HFF-Myc (cell line): ENCODE data around the gene EBF4.

Source experiments
- DNase-seq: peaks from one replicate; pipeline ENCODE4 v3.0.0-alpha.2; 2011; ENCODE audit warnings: low read depth; ENCODE audit errors: extremely low read depth
- H3K4me3 ChIP-seq: replicated peaks from 2 replicates; pipeline ENCODE4 v1.5.1; 2011; ENCODE audit warnings: low read depth, mild to moderate bottlenecking, control low read depth, low read length
- TF ChIP-seq, protein P1 (sequence below): IDR thresholded peaks from 2 replicates; pipeline ENCODE4 v1.5.1; 2012; ENCODE audit warnings: mild to moderate bottlenecking, low read depth, low read length, control low read depth; ENCODE audit errors: missing control alignments

Gene EBF4

DNA sequence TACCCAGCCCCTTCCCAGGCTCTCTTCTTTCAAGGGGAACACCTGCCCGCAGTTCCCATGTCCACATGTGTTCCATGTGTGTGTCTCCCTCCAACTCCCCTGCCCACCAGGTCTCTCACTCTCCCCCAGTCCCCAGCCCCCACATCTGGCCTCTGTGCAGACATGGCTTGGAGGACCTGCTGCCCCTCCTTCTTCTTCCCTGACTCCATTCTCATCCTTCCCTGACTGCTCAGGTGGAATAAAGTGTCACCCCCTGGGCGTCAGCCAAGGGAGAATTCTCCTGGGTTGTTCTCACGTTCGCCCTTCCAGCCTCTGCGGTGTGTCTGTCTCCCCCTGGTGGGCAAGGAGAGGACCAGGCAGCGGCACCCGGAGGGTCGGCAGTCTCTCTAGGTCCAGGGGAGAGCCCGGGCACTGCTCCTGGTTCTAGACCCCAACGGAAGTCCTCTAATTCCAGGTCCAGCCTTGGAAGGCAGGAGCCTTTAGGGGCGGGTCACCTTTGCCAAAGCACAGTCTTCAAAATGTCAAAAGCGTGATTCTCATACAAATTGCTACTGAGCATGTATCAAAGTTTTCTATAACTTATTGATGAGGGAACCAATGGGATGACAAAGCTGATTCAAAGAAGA lies 50.5 kb downstream of the EBF4 start:
- TF ChIP-seq, protein P1, sequence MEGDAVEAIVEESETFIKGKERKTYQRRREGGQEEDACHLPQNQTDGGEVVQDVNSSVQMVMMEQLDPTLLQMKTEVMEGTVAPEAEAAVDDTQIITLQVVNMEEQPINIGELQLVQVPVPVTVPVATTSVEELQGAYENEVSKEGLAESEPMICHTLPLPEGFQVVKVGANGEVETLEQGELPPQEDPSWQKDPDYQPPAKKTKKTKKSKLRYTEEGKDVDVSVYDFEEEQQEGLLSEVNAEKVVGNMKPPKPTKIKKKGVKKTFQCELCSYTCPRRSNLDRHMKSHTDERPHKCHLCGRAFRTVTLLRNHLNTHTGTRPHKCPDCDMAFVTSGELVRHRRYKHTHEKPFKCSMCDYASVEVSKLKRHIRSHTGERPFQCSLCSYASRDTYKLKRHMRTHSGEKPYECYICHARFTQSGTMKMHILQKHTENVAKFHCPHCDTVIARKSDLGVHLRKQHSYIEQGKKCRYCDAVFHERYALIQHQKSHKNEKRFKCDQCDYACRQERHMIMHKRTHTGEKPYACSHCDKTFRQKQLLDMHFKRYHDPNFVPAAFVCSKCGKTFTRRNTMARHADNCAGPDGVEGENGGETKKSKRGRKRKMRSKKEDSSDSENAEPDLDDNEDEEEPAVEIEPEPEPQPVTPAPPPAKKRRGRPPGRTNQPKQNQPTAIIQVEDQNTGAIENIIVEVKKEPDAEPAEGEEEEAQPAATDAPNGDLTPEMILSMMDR = peak; percentile 95
- peak; percentile 32 for DNase-seq
- no peak overlapping the region for H3K4me3 ChIP-seq

DNA sequence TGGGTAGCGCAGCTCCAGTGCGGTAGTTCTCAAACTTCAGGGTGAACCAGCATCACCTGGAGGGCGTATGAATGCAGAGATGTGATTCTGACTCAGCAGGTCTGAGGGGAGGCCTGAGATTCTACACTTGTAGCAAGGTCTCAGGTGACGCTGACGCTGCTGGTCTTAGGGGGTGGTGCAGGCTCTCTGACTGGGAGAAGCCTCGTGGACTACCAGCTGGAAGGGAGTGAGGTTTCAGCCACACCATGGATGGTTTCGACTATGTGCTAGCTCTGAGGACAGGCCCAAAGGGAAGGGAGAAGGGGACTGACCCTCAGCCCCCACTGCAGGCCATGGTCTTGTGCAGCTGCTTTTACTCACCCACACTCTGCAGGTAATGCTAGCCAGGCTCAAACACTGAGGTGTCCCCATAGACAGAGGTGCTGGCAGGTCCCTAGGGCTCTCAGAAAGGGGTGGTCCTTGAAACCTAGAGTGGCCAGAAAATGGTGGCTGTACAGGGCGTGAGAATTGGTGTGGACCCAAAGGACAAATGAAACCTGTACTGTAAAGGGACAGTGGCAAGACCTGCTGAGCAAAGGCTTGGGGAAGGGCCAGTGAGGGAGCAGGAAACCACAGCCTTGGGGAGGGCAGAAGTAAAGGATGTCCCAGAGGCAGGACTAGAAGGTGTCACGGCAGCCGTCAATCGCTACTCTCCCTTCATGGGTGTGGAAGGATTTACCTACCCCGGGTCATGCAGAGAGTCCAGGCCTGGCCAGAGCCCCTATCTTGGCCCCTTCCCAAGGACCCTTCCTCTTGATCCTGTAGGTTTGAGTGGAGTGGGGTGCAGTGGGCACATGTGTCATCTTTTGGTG lies 52.7 kb downstream of the EBF4 start:
- TF ChIP-seq, protein P1 = no peak
- DNase-seq = no peak
- H3K4me3 ChIP-seq = no peak overlapping the region

DNA sequence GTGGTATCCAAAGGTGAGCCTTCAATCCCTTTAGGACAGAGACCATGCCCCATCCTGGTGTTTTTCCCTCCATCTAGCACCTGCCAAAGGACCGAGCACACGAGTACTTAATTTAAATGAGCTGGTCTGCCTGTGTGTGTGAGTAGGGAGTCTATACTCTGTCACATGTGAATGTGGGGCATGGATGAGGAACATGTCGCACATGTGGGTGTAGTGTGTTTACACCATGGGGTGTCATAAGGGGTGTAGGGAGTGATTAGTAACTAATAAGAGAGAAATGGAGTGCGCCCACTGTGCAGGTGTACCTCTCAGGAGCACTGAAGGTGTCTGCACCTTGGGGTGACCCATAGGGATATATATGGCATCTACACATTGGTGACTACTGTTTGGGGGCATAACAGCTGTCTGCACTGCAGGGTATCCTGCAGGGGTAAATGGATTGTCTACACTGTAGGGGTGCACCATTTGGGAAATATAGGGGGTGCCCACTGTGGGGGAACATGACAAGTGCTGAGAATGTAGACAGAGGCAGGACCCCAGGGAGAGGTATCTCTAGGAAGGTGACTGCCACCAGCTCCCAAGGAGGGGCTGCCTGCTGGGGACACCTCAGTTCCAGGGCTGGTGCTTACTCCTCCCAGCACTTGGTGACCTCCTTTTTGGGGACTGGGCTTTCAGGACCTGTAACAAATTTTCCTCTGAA lies 53.5 kb downstream of the EBF4 start:
- no peak overlapping the region for H3K4me3 ChIP-seq
- no peak for DNase-seq
- TF ChIP-seq, protein P1 = no peak

DNA sequence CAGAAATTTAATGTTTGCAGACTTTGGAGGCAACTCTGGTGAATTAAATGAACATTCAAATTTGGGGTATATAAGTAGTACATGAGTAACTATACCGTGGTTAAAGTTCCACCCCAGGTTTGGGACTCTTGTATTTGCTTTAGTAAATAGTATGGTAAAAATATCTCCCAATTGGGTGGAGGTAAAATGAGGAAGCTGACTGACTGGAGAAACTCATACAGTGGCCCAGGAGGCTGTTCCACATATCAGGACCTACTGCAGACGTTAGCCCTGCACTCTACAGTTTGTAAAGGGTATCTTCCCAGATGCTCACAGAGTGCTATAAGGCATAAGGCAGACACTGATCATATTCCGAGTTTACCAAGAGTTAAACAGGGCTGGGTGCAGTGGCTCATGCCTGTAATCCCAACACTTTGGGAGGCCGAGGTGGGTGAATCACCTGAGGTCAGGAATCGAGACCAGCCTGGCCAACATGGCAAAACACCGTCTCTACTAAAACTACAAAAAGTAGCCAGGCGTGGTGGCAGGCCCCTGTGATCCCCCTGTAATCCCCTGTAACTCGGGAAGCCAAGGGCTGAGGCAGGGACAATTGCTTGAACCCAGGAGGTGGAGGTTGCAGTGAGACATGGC lies 54.2 kb downstream of the EBF4 start:
- no peak overlapping the region for H3K4me3 ChIP-seq

DNA sequence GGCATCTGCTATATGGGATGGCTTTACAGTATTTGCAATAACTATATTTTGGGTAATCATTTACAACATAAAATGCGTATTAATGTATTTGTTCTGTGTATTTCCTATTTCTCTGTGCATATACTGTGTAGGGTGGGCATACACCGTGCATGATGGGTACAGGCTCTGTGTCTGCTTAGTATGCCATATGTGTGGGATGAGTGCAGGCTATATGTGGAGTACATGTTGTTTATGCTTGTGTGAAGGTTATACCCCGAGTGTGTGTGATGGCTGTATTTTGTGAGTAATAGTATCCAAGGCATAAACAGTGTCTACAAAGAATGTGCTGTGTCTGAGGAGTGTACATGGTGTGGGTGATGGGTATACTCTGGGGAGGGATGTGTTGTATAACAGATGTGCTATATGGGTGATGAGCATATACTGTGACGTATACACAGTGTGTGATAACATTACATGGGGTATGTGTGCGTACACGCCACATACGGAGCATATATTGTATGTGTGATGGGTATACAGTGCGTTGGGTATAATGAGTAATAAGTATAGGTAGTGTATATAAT lies 55.2 kb downstream of the EBF4 start:
- TF ChIP-seq, protein P1 = no peak
- no peak for DNase-seq
- no peak overlapping the region for H3K4me3 ChIP-seq

More for the DNA sequence above, 54.2 kb downstream of the EBF4 start:
- no peak for DNase-seq
- TF ChIP-seq, protein P1 = no peak
